B cell (primary cell): ENCODE measurements around the gene TPP1.

Experiments
- CTCF ChIP-seq: fragments of 200-600 bp; IDR thresholded peaks from one replicate; pipeline ENCODE4 v1.8.0; 2022; ENCODE audit warnings: antibody characterized with exemption, mild to moderate bottlenecking
- EZH2 ChIP-seq: IDR thresholded peaks from 2 replicates; pipeline ENCODE4 v1.6.1; 2012; ENCODE audit warnings: borderline replicate concordance, low read depth, mild to moderate bottlenecking, moderate library complexity, low read length; ENCODE audit not compliant: insufficient read depth, poor library complexity, severe bottlenecking

- TF ChIP-seq CTCF (no peak), EZH2 (no peak)
These were observed 18.2 kb downstream of the TPP1 start for GRCh38 chr11:6601041-6601461.
